ENCODE results near the gene AFAP1L2. TPM values are rescaled to one million over a fixed set of nuclear protein-coding genes. Genes with fewer than 3 reads are reported as not detected.

The AFAP1L2 gene
- total RNA-seq, 2 experiments from 2014 or later = 0.36 to 0.50 TPM

DNA sequence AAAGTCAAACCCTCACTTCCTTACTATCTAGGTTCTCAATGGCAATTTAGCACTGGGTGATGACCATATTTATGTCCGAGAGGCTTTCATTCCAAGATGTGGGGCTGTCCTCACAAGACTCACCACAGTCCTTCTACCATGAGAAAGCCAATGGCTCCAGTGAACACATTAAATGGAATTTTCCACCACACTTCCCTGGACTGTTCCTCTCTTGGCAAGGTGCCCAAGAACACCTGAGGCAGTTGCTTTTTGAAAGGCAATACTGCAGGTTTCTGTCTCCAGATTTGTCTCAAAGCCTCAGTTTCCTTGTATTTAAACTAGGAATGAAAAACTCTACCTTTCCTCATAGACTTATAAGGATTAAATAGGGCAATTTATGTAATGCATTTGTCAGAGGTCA lies 24.2 kb downstream of the AFAP1L2 start:
- ChIA-PET CTCF (no interaction called here), POLR2A (no interaction called here)
- H3K4me1 ChIP-seq (ENCODE audit: insufficient read depth, low read length) = no peaks in the 10 kb centered on the region
- no peak overlapping the region for H3K27ac ChIP-seq (ENCODE audit: low read depth in 1 of 2, low read length in 2 of 2)
- Mint-ChIP-seq H3K9me3 (no peaks in the 10 kb centered on the region), H3K36me3 (ENCODE audit: low read depth) (no peaks in the 10 kb centered on the region), H3K4me1 (ENCODE audit: low read depth) (no peaks in the 10 kb centered on the region), H3K27ac (no peak overlapping the region), H3K27me3 (peaks cover 24% of the 10 kb centered on the region), H3K4me3 (no peak overlapping the region)
- TF ChIP-seq, protein P1, sequence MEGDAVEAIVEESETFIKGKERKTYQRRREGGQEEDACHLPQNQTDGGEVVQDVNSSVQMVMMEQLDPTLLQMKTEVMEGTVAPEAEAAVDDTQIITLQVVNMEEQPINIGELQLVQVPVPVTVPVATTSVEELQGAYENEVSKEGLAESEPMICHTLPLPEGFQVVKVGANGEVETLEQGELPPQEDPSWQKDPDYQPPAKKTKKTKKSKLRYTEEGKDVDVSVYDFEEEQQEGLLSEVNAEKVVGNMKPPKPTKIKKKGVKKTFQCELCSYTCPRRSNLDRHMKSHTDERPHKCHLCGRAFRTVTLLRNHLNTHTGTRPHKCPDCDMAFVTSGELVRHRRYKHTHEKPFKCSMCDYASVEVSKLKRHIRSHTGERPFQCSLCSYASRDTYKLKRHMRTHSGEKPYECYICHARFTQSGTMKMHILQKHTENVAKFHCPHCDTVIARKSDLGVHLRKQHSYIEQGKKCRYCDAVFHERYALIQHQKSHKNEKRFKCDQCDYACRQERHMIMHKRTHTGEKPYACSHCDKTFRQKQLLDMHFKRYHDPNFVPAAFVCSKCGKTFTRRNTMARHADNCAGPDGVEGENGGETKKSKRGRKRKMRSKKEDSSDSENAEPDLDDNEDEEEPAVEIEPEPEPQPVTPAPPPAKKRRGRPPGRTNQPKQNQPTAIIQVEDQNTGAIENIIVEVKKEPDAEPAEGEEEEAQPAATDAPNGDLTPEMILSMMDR (IDR thresholded peaks at IDR 0.05) = no peak
- H3K9me3 ChIP-seq (ENCODE audit: control insufficient read depth in 1 of 2, insufficient read depth in 1 of 2, low read length in 2 of 2) = no peaks in the 10 kb centered on the region
- DNase-seq (no peak), ATAC-seq (ENCODE audit: poor library complexity) (no peak)
- no peaks in the 10 kb centered on the region for H3K36me3 ChIP-seq (ENCODE audit: insufficient read depth, low read length)
- intact Hi-C loops (cut with DNase I, micrococcal nuclease) = no loop called here
- no peak overlapping the region for H3K4me3 ChIP-seq (ENCODE audit: low read length)
- peaks cover 0 to 5% of the 10 kb centered on the region in 2 experiments for H3K27me3 ChIP-seq (ENCODE audit: control insufficient read depth in 1 of 2, insufficient read depth in 2 of 2, low read length in 2 of 2)

DNA sequence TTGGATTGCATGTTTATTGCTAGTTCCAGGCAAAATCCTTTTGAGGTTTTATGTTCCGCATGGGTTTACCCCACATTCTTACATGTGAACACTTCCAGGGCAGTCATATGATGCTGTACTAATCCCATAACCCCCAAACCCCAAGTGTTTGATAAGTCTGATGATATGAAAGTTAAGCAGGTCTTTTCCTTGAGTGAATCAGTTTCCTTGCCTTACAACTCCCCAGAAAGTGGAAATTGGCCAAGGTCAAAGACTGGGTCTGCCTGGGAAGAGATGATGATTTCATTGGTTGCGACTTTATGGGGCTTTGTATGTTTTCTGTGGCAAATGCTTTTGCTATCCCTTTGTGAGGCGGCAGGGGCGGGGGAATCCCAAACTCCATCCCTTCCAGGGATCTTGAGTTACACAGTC lies 24.7 kb downstream of the AFAP1L2 start:
- intact Hi-C loops (cut with DNase I, micrococcal nuclease) = no loop called here
- Histone ChIP-seq H3K9me3 (ENCODE audit: control insufficient read depth in 1 of 2, insufficient read depth in 1 of 2, low read length in 2 of 2) (no peaks in the 10 kb centered on the region), H3K27ac (ENCODE audit: low read depth in 1 of 2, low read length in 2 of 2) (no peak overlapping the region), H3K4me1 (ENCODE audit: insufficient read depth, low read length) (no peaks in the 10 kb centered on the region), H3K27me3 (ENCODE audit: control insufficient read depth in 1 of 2, insufficient read depth in 2 of 2, low read length in 2 of 2) (peaks cover 0 to 5% of the 10 kb centered on the region in 2 experiments), H3K4me3 (ENCODE audit: low read length) (no peak overlapping the region), H3K36me3 (ENCODE audit: insufficient read depth, low read length) (no peaks in the 10 kb centered on the region)
- ChIA-PET POLR2A (no interaction called here), CTCF (no interaction called here)
- DNase-seq = no peak
- no peak for ATAC-seq (ENCODE audit: poor library complexity)
- Mint-ChIP-seq H3K9me3 (no peaks in the 10 kb centered on the region), H3K27ac (no peak overlapping the region), H3K4me3 (no peak overlapping the region), H3K36me3 (ENCODE audit: low read depth) (no peaks in the 10 kb centered on the region), H3K4me1 (ENCODE audit: low read depth) (no peaks in the 10 kb centered on the region), H3K27me3 (peaks cover 24% of the 10 kb centered on the region)
- TF ChIP-seq, protein P1 (IDR thresholded peaks at IDR 0.05) = no peak

DNA sequence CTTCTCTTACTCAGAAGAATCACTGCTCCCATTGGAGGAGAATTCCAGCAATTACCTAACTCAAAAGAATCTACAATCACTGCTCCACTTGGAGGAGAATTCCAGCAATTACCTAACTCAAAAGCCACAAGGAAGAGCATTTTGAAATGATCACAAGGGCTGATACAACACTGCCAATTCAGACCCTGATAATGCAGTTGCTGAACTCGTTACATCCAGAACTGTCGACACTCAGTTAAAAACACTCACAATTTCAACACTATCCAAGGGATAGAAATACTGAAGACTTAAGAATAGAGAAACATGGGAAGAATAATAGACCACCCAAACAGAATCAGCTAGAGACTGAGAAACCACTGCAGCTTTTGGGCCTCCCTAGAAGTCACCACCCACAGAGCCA lies 27.8 kb downstream of the AFAP1L2 start:
- H3K9me3 ChIP-seq (ENCODE audit: control insufficient read depth in 1 of 2, insufficient read depth in 1 of 2, low read length in 2 of 2) = no peaks in the 10 kb centered on the region
- H3K9me3 Mint-ChIP-seq = no peaks in the 10 kb centered on the region
- TF ChIP-seq, protein P1 (IDR thresholded peaks at IDR 0.05) = no peak

More for the DNA sequence above, 27.8 kb downstream of the AFAP1L2 start:
- H3K36me3 ChIP-seq (ENCODE audit: insufficient read depth, low read length) = no peaks in the 10 kb centered on the region
- ChIA-PET CTCF (no interaction called here), POLR2A (no interaction called here)
- no peaks in the 10 kb centered on the region for H3K4me1 Mint-ChIP-seq (ENCODE audit: low read depth)
- H3K27me3 ChIP-seq (ENCODE audit: control insufficient read depth in 1 of 2, insufficient read depth in 2 of 2, low read length in 2 of 2) = peaks cover 0 to 5% of the 10 kb centered on the region in 2 experiments
- intact Hi-C loops (cut with DNase I, micrococcal nuclease) = no loop called here
- peaks cover 16% of the 10 kb centered on the region for H3K27me3 Mint-ChIP-seq
- H3K4me3 Mint-ChIP-seq = no peak overlapping the region
- H3K36me3 Mint-ChIP-seq (ENCODE audit: low read depth) = no peaks in the 10 kb centered on the region
- H3K4me1 ChIP-seq (ENCODE audit: insufficient read depth, low read length) = no peaks in the 10 kb centered on the region
- no peak for ATAC-seq (ENCODE audit: poor library complexity)
- no peak overlapping the region for H3K4me3 ChIP-seq (ENCODE audit: low read length)
- H3K27ac Mint-ChIP-seq = no peak overlapping the region
- no peak for DNase-seq
- H3K27ac ChIP-seq (ENCODE audit: low read depth in 1 of 2, low read length in 2 of 2) = no peak overlapping the region
